ENCODE data around the gene SEC24B.

Gene SEC24B

GRCh38 chr4:109418588-109418987 is 15.0 kb upstream of the SEC24B start:
- H3K4me3 Mint-ChIP-seq, result no peak overlapping the region
- no peaks in the 10 kb centered on the region for H3K36me3 Mint-ChIP-seq
- no peaks in the 10 kb centered on the region for H3K27me3 Mint-ChIP-seq
- H3K9me3 Mint-ChIP-seq, result no peaks in the 10 kb centered on the region
- no peak overlapping the region for H3K27ac Mint-ChIP-seq
- peaks cover 5% of the 10 kb centered on the region for H3K4me1 Mint-ChIP-seq

DNA sequence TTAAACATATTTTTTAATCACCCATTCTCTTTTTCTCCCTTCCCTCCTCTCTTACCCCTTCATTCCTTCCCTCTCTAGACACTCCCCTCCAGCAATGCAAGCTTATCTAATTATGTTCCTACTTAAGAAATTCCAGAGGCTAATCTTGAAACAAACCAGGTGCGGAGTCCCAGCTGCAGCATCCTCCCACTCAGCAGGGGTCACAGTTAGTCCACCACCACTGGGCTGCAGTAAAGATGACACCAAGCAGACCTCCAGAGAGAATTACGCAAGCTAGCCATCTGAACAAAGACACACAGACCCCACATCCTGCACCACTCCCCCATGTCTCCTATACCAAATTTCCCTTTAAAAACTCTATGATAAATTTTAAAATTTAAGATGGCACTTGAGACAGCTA is 13.9 kb upstream of the SEC24B start:
- Mint-ChIP-seq H3K9me3 (no peaks in the 10 kb centered on the region), H3K27ac (no peak overlapping the region), H3K36me3 (no peaks in the 10 kb centered on the region), H3K27me3 (no peaks in the 10 kb centered on the region), H3K4me1 (peaks cover 5% of the 10 kb centered on the region), H3K4me3 (no peak overlapping the region)

DNA sequence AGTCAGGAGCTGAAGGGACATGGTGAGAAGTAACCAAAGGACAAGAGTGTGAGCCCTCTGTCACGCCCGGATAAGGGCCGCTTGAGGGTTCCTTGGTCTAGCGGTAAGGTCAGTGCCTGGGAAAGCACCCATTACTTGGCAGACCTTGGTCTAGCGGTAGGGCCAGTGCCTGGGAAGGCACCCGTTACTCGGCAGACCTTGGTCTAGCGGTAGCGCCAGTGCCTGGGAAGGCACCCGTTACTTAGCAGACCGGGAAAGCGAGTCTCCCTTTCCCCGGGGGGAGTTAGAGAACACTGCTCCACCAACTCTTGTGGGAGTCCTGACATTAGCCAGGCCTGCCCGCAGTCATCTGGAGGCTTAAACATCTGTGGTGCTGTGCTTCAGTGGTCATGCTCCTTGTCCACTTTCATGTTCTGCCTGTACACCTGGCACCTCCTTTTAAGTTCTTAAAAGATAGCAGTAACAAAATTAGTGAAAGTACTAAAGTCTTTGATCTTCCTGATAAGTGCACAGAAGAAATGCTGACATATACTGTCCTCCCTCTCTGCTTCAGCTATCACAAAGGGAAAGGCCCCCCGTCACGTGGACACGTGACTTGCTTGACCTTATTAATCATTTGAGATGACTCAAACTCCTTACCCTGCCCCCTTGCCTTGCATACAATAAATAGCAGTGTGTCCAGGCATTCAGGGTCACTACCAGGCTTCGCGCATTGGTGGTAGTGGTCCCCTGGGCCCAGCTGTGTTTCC is 9.3 kb upstream of the SEC24B start:
- no peak overlapping the region for H3K4me3 Mint-ChIP-seq
- no peak overlapping the region for H3K27ac Mint-ChIP-seq
- H3K4me1 Mint-ChIP-seq, result peaks cover 8% of the 10 kb centered on the region
- no peaks in the 10 kb centered on the region for H3K27me3 Mint-ChIP-seq
- no peaks in the 10 kb centered on the region for H3K9me3 Mint-ChIP-seq
- no peaks in the 10 kb centered on the region for H3K36me3 Mint-ChIP-seq

- Mint-ChIP-seq H3K27ac (no peak overlapping the region), H3K9me3 (no peaks in the 10 kb centered on the region), H3K27me3 (no peaks in the 10 kb centered on the region), H3K4me1 (peaks cover 15% of the 10 kb centered on the region), H3K36me3 (peaks cover 7% of the 10 kb centered on the region), H3K4me3 (no peak overlapping the region)
Measured at GRCh38 chr4:109425405-109425804, 8.2 kb upstream of the SEC24B start.

DNA sequence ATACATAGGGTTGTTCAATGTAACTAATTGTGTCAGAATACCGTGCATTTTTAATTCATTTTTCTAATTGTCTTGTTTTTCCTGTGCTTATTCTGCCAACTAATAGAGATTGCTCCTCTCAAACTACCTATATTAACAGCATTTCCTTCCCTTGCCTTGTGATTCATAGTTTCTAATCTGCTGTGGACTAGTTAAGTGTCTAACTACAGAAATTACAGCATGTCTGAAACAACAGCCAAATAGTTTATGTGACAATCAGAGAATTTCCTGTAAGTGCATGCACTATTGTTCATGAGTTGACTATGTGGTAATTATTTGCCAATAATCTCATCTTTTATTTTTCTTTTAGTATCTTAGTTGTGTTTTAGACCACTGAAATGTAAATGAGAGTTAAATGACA is 4.1 kb upstream of the SEC24B start:
- Mint-ChIP-seq H3K4me1 (peaks cover 28% of the 10 kb centered on the region), H3K27ac (no peak overlapping the region), H3K9me3 (no peaks in the 10 kb centered on the region), H3K27me3 (no peaks in the 10 kb centered on the region), H3K4me3 (no peak overlapping the region), H3K36me3 (peaks cover 8% of the 10 kb centered on the region)

DNA sequence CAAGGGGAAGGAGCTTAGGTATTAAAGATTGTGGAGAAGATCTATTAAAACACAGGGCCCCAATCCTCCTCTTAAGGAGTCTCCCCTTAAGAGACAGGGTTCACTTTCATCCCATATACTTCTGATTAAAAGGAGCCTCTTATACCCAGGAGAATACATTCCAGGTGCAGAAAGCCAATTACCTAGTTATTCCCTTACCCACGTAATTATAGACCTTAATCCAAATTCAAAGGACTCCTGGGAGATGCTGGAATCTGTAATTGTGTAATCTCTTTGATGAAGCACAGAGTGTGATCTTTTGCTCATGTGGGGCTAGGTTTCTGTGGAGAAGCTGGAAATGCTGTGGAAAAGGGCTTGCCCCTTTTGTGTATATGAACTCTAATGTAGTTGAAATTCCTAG is 1.4 kb upstream of the SEC24B start:
- Mint-ChIP-seq H3K4me1 (peaks cover 52% of the 10 kb centered on the region), H3K36me3 (peaks cover 10% of the 10 kb centered on the region), H3K27me3 (no peaks in the 10 kb centered on the region), H3K4me3 (peak overlapping the region; percentile 90), H3K27ac (peak overlapping the region; percentile 93), H3K9me3 (no peaks in the 10 kb centered on the region)

GRCh38 chr4:109432696-109433095 is 919 bp upstream of the SEC24B start:
- Mint-ChIP-seq H3K27me3 (no peaks in the 10 kb centered on the region), H3K9me3 (no peaks in the 10 kb centered on the region), H3K36me3 (peaks cover 10% of the 10 kb centered on the region), H3K4me3 (peak overlapping the region; percentile 90), H3K27ac (peak overlapping the region; percentile 93), H3K4me1 (peaks cover 56% of the 10 kb centered on the region)

- peak overlapping the region; percentile 93 for H3K4me3 Mint-ChIP-seq
- H3K9me3 Mint-ChIP-seq, result no peaks in the 10 kb centered on the region
- H3K4me1 Mint-ChIP-seq, result peaks cover 69% of the 10 kb centered on the region
- peaks cover 10% of the 10 kb centered on the region for H3K36me3 Mint-ChIP-seq
- no peaks in the 10 kb centered on the region for H3K27me3 Mint-ChIP-seq
- H3K27ac Mint-ChIP-seq, result peak overlapping the region; percentile 83
Measured at GRCh38 chr4:109434007-109434971, 674 bp downstream of the SEC24B start.

DNA sequence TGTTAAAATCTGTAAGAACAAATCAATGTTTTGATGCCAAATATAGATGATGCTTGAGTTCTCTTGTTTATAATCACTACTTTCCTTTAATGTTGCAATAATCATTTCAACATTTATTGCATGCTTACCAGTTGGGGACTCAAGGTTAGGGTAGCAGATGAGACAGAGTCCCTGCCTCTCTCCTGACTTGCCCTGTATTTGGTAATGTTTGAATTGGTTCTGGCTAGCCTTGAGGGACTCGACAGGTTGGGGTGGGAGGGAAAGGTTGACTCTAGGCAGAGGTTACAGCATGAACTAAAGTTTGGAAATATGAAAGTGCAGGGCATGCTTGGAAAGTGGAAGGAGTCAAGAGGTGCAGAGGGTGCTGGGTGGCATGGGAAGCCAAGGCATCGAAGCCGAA is 2.0 kb downstream of the SEC24B start:
- H3K4me1 Mint-ChIP-seq, result peaks cover 69% of the 10 kb centered on the region
- peak overlapping the region; percentile 6 for H3K27ac Mint-ChIP-seq
- H3K27me3 Mint-ChIP-seq, result no peaks in the 10 kb centered on the region

GRCh38 chr4:109436504-109436903 is 2.9 kb downstream of the SEC24B start:
- H3K4me1 Mint-ChIP-seq, result peaks cover 77% of the 10 kb centered on the region
- H3K27ac Mint-ChIP-seq, result no peak overlapping the region
- H3K9me3 Mint-ChIP-seq, result no peaks in the 10 kb centered on the region
- no peaks in the 10 kb centered on the region for H3K27me3 Mint-ChIP-seq
- H3K4me3 Mint-ChIP-seq, result peak overlapping the region; percentile 93
- H3K36me3 Mint-ChIP-seq, result peaks cover 2% of the 10 kb centered on the region

More for the DNA sequence above, 2.0 kb downstream of the SEC24B start:
- Mint-ChIP-seq H3K4me3 (peak overlapping the region; percentile 93), H3K9me3 (no peaks in the 10 kb centered on the region), H3K36me3 (peaks cover 4% of the 10 kb centered on the region)

GRCh38 chr4:109440948-109441347 is 7.3 kb downstream of the SEC24B start:
- no peaks in the 10 kb centered on the region for H3K9me3 Mint-ChIP-seq
- peaks cover 81% of the 10 kb centered on the region for H3K4me1 Mint-ChIP-seq
- H3K27me3 Mint-ChIP-seq, result no peaks in the 10 kb centered on the region
- H3K36me3 Mint-ChIP-seq, result peaks cover 9% of the 10 kb centered on the region
- no peak overlapping the region for H3K4me3 Mint-ChIP-seq
- no peak overlapping the region for H3K27ac Mint-ChIP-seq

- Mint-ChIP-seq H3K36me3 (peaks cover 12% of the 10 kb centered on the region), H3K4me3 (no peak overlapping the region), H3K9me3 (no peaks in the 10 kb centered on the region), H3K4me1 (peaks cover 81% of the 10 kb centered on the region), H3K27ac (no peak overlapping the region), H3K27me3 (no peaks in the 10 kb centered on the region)
Measured at GRCh38 chr4:109441862-109442458, 8.3 kb downstream of the SEC24B start.

DNA sequence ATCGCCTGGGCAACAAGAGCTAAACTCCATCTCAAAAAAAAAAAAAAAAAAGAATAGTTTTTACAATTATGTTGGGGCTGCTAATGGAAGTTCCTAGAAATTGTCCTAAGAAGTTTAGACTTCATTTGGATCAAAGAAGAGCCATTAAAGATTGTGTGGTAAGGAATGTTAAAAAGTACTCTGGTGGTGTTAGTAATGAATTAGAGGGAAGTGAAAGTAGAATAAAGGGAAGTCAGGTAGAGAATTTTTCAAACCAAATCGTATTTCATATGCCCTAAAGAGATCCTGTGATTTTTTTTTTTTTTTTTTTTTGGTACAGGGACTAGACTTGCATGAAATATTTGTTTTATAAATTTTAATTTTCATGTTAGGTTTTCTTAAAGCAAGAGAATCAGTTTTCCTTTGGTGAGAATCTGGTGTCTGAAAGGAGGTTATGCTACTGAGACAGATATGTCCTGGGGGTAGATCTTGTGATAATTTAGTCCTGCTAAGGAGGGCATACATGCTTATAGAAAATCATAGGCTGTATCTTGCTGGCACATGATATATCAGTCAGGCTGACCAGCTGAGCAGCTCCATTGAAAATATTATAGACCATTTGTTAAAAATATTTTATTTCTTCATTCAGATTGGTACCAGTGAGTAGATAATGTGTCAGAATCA is 10.7 kb downstream of the SEC24B start:
- Mint-ChIP-seq H3K27me3 (no peaks in the 10 kb centered on the region), H3K4me1 (peaks cover 79% of the 10 kb centered on the region), H3K27ac (peak overlapping the region; percentile 56), H3K4me3 (peak overlapping the region; percentile 2), H3K36me3 (peaks cover 16% of the 10 kb centered on the region), H3K9me3 (no peaks in the 10 kb centered on the region)

DNA sequence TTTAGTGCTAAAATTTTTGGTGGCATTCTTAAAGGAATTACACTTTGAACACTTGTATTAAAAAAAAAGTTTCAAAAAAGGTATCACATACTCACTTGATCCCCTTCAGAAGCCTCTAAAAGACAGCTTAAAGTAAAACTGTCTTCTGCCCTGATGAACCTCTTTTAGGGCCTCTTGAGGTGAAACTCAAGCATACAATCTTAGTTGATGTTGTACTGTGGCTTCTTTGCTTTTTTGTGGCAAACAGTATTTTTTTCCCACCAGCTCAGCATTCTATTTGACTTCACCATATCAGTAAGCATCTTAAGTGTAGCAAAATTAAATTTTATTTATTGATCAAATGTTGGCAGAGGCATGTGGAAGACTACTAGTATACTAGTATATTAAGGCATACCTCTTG is 13.7 kb downstream of the SEC24B start:
- H3K27ac Mint-ChIP-seq, result no peak overlapping the region
- H3K27me3 Mint-ChIP-seq, result no peaks in the 10 kb centered on the region
- no peaks in the 10 kb centered on the region for H3K9me3 Mint-ChIP-seq
- no peak overlapping the region for H3K4me3 Mint-ChIP-seq
- peaks cover 77% of the 10 kb centered on the region for H3K4me1 Mint-ChIP-seq
- peaks cover 31% of the 10 kb centered on the region for H3K36me3 Mint-ChIP-seq

GRCh38 chr4:109451544-109452273 is 18.1 kb downstream of the SEC24B start:
- Mint-ChIP-seq H3K36me3 (peaks cover 40% of the 10 kb centered on the region), H3K4me3 (no peak overlapping the region)

More at GRCh38 chr4:109451544-109452273, 18.1 kb downstream of the SEC24B start:
- Mint-ChIP-seq H3K9me3 (no peaks in the 10 kb centered on the region), H3K27me3 (no peaks in the 10 kb centered on the region), H3K4me1 (peaks cover 66% of the 10 kb centered on the region), H3K27ac (no peak overlapping the region)
